Caco-2 (cell line): ENCODE data around the gene PFKFB3. TPM values are rescaled to one million over a fixed set of nuclear protein-coding genes. Genes with fewer than 3 reads are reported as not detected.

Experiments
- BruUV-seq: library from RNA; stranded (reverse); fragments of 400-500 nt; replicated peaks from 2 replicates; lab custom pipeline; 2021; lab: Mats Ljungman, UMichigan
- CTCF ChIA-PET: fragments of 300-600 bp; sonication (Branson Sonifier 250); formaldehyde crosslinking; loops from one replicate; lab custom pipeline; 2022; ENCODE audit warnings: antibody characterized with exemption; lab: Charles Lee
- POLR2A ChIA-PET: fragments of 300-600 bp; sonication (Branson Sonifier 250); formaldehyde crosslinking; loops from one replicate; lab custom pipeline; 2022; ENCODE audit warnings: antibody characterized with exemption; lab: Charles Lee
- DNase-seq, 2 experiments: peaks; one replicate each; pipeline versions ENCODE4 v3.0.0 to v3.0.0-alpha.2; 2020 to 2022
- H3K27me3 ChIP-seq: replicated peaks from 2 replicates; pipeline ENCODE4 v1.6.0; 2011; ENCODE audit warnings: low read length; ENCODE audit not compliant: control insufficient read depth, insufficient read depth
- H3K36me3 ChIP-seq: 2 replicates; pipeline ENCODE4 v1.5.1; 2011; ENCODE audit warnings: low read length; ENCODE audit not compliant: control insufficient read depth, insufficient read depth
- H3K4me1 ChIP-seq: fragments of 250-450 bp; sonication (Bioruptor Pico); 2 replicates; pipeline ENCODE4 v1.5.1; 2020; ENCODE audit warnings: mild to moderate bottlenecking
- H3K4me3 ChIP-seq: 2 replicates; pipeline ENCODE4 v1.5.1; 2011; ENCODE audit warnings: low read depth, mild to moderate bottlenecking, control low read depth, low read length
- H3K9me3 ChIP-seq: fragments of 250-450 bp; sonication (Bioruptor Pico); 2 replicates; pipeline ENCODE4 v1.5.1; 2020; ENCODE audit warnings: mild to moderate bottlenecking, moderate library complexity
- H3K27ac Mint-ChIP-seq: one replicate; pipeline ENCODE4 v1.8.0; 2022; ENCODE audit warnings: mixed read lengths; ENCODE audit not compliant: unreplicated experiment
- H3K27me3 Mint-ChIP-seq: one replicate; pipeline ENCODE4 v1.8.0; 2022; ENCODE audit warnings: mixed read lengths; ENCODE audit not compliant: insufficient read depth, unreplicated experiment
- H3K36me3 Mint-ChIP-seq: one replicate; pipeline ENCODE4 v1.8.0; 2022; ENCODE audit warnings: mild to moderate bottlenecking, mixed read lengths; ENCODE audit not compliant: insufficient read depth, unreplicated experiment
- H3K4me1 Mint-ChIP-seq: one replicate; pipeline ENCODE4 v1.8.0; 2022; ENCODE audit warnings: low read depth, mixed read lengths; ENCODE audit not compliant: unreplicated experiment
- H3K4me3 Mint-ChIP-seq: one replicate; pipeline ENCODE4 v1.8.0; 2022; ENCODE audit warnings: mild to moderate bottlenecking, moderate library complexity, mixed read lengths; ENCODE audit not compliant: unreplicated experiment
- H3K9me3 Mint-ChIP-seq: one replicate; pipeline ENCODE4 v1.8.0; 2022; ENCODE audit warnings: mixed read lengths; ENCODE audit not compliant: unreplicated experiment
- intact Hi-C: fragments of 100-400 bp; cut with micrococcal nuclease; formaldehyde crosslinking; loops from one replicate; pipeline ENCODE4 v1.10.0; 2022; ENCODE audit not compliant: unreplicated experiment
- total RNA-seq: library from RNA; stranded (reverse); gene quantifications from 2 replicates; pipeline ENCODE4 v1.2.3, GENCODE V29; 2022
- TF ChIP-seq, protein P1 (sequence below), 2 experiments: fragments of 200-600 bp in 1 of 2; IDR thresholded peaks; 1 replicate in 1 of 2; 2 replicates in 1 of 2; pipeline versions ENCODE4 v1.5.1 to v1.8.0; 2011 to 2022; ENCODE audit warnings: antibody characterized with exemption in 1 of 2, control low read depth in 1 of 2, inconsistent platforms in 1 of 2, low read depth in 1 of 2, low read length in 1 of 2, mild to moderate bottlenecking in 1 of 2, moderate library complexity in 1 of 2; ENCODE audit not compliant: insufficient read depth in 1 of 2, severe bottlenecking in 1 of 2, unreplicated experiment in 1 of 2

Gene PFKFB3
- total RNA-seq, 1 experiment from 2014 or later = 33.0 TPM

DNA sequence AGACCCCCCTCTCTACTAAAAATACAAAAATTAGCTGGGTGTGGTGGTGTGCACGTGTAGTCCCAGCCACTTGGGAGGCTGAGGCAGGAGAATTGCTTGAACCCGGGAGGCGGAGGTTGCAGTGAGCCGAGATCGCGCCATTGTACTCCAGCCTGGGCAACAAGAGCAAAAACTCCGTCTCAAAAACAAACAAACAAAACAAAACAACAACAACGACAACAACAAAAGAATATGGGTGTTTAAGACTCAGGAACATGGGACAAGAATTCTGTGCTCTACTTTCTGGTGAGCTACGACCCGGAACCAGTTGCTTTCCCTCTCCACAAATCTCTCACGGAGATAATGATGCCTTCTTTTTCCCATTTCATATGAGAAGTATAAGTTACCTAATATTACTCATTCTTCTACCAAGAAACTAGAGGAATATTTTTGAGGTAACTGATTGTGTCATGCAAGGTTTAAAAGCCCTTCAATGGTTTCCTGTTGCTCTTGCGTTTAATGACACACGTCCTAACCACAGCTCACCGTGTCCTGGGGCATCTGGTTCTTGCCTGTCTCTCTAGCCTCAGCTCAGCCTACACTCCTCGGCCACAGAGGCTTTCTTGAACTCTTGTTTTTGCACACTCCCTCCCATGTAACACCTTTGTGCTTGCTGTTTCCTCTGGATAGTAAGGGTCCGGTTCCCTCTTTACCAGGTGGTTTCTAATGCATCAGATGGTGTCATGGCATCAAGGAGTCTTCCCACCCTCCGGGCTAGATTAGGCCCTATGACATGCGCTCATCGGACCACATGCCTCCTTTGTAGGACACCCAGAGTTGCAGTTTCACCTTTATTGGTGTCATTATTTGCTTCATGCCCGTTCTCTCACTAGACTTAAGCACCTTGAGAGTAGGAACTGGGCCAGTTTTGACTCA lies 67.5 kb downstream of the PFKFB3 start:
- no TSS peak for BruUV-seq
- peaks cover 5% of the 10 kb centered on the region for H3K36me3 Mint-ChIP-seq
- intact Hi-C loops = loop anchor here (10.0 kb wide), 1 partner anchor 95 kb away; no protein-coding TSS in a partner anchor

GRCh38 chr10:6270951-6271350 lies 68.2 kb downstream of the PFKFB3 start:
- H3K4me3 Mint-ChIP-seq = no peak overlapping the region
- H3K27ac Mint-ChIP-seq = no peak overlapping the region
- Histone ChIP-seq H3K27me3 (no peaks in the 10 kb centered on the region), H3K36me3 (no peaks in the 10 kb centered on the region), H3K9me3 (no peaks in the 10 kb centered on the region), H3K4me1 (peaks cover 18% of the 10 kb centered on the region), H3K4me3 (no peak overlapping the region)
- TF ChIP-seq, protein P1, sequence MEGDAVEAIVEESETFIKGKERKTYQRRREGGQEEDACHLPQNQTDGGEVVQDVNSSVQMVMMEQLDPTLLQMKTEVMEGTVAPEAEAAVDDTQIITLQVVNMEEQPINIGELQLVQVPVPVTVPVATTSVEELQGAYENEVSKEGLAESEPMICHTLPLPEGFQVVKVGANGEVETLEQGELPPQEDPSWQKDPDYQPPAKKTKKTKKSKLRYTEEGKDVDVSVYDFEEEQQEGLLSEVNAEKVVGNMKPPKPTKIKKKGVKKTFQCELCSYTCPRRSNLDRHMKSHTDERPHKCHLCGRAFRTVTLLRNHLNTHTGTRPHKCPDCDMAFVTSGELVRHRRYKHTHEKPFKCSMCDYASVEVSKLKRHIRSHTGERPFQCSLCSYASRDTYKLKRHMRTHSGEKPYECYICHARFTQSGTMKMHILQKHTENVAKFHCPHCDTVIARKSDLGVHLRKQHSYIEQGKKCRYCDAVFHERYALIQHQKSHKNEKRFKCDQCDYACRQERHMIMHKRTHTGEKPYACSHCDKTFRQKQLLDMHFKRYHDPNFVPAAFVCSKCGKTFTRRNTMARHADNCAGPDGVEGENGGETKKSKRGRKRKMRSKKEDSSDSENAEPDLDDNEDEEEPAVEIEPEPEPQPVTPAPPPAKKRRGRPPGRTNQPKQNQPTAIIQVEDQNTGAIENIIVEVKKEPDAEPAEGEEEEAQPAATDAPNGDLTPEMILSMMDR (IDR thresholded peaks at IDR 0.05; ENCODE audit: insufficient read depth in 1 of 2, low read depth in 1 of 2, low read length in 1 of 2, severe bottlenecking in 1 of 2, unreplicated experiment in 1 of 2) = no peak
- H3K36me3 Mint-ChIP-seq = peaks cover 5% of the 10 kb centered on the region
- no peaks in the 10 kb centered on the region for H3K9me3 Mint-ChIP-seq
- intact Hi-C loops = loop anchor here (10.0 kb wide), 1 partner anchor 94 kb away; no protein-coding TSS in a partner anchor
- H3K27me3 Mint-ChIP-seq = no peaks in the 10 kb centered on the region
- H3K4me1 Mint-ChIP-seq = peaks cover 7% of the 10 kb centered on the region
- POLR2A ChIA-PET = no interaction called here
- CTCF ChIA-PET = no interaction called here
- no TSS peak for BruUV-seq
- DNase-seq = no peak

More for the DNA sequence above, 67.5 kb downstream of the PFKFB3 start:
- ChIA-PET CTCF (interaction anchor here (0.6 kb wide), 1 partner anchor 555 kb away, joined by 3 read pairs; no protein-coding TSS in a partner anchor), POLR2A (no interaction called here)
- H3K4me1 ChIP-seq = peaks cover 17% of the 10 kb centered on the region
- TF ChIP-seq, protein P1 (IDR thresholded peaks at IDR 0.05; ENCODE audit: insufficient read depth in 1 of 2, low read depth in 1 of 2, low read length in 1 of 2, severe bottlenecking in 1 of 2, unreplicated experiment in 1 of 2) = no peak
- no peak for DNase-seq
- no peak overlapping the region for H3K4me3 Mint-ChIP-seq
- H3K36me3 ChIP-seq = no peaks in the 10 kb centered on the region
- no peaks in the 10 kb centered on the region for H3K9me3 Mint-ChIP-seq
- H3K4me3 ChIP-seq = no peak overlapping the region
- H3K9me3 ChIP-seq = no peaks in the 10 kb centered on the region
- H3K4me1 Mint-ChIP-seq = peaks cover 7% of the 10 kb centered on the region
- no peaks in the 10 kb centered on the region for H3K27me3 ChIP-seq
- H3K27ac Mint-ChIP-seq = no peak overlapping the region
- H3K27me3 Mint-ChIP-seq = no peaks in the 10 kb centered on the region

- intact Hi-C loops = loop anchor here (10.0 kb wide), 1 partner anchor 93 kb away; no protein-coding TSS in a partner anchor
Measured at GRCh38 chr10:6271663-6272062, 68.9 kb downstream of the PFKFB3 start.

More at GRCh38 chr10:6271663-6272062, 68.9 kb downstream of the PFKFB3 start:
- no peaks in the 10 kb centered on the region for H3K27me3 ChIP-seq
- CTCF ChIA-PET = no interaction called here
- no TSS peak for BruUV-seq
- peaks cover 7% of the 10 kb centered on the region for H3K4me1 Mint-ChIP-seq
- no peak for DNase-seq
- no peaks in the 10 kb centered on the region for H3K27me3 Mint-ChIP-seq
- peaks cover 5% of the 10 kb centered on the region for H3K36me3 Mint-ChIP-seq
- no peak overlapping the region for H3K4me3 Mint-ChIP-seq
- no peak overlapping the region for H3K27ac Mint-ChIP-seq
- peaks cover 18% of the 10 kb centered on the region for H3K4me1 ChIP-seq
- no peaks in the 10 kb centered on the region for H3K36me3 ChIP-seq
- POLR2A ChIA-PET = no interaction called here
- H3K4me3 ChIP-seq = no peak overlapping the region
- no peaks in the 10 kb centered on the region for H3K9me3 Mint-ChIP-seq
- no peaks in the 10 kb centered on the region for H3K9me3 ChIP-seq
- TF ChIP-seq, protein P1 (IDR thresholded peaks at IDR 0.05; ENCODE audit: insufficient read depth in 1 of 2, low read depth in 1 of 2, low read length in 1 of 2, severe bottlenecking in 1 of 2, unreplicated experiment in 1 of 2) = no peak
